SK-N-MC (cell line): ENCODE measurements around the gene ZBTB17.

ENCODE experiments used
- DNase-seq: peaks from one replicate; pipeline ENCODE4 v3.0.0-alpha.2; 2011; ENCODE audit warnings: low read depth, low spot score
- H3K27ac ChIP-seq: fragments of 200-600 bp; sonication (generic); 2 replicates; pipeline ENCODE4 v1.5.1; 2016; ENCODE audit warnings: mixed run types
- H3K36me3 ChIP-seq: fragments of 200-600 bp; sonication (generic); 2 replicates; pipeline ENCODE4 v1.6.1; 2017; ENCODE audit warnings: antibody characterized with exemption, low read length, mixed read lengths; ENCODE audit not compliant: insufficient read depth
- H3K4me3 ChIP-seq: fragments of 200-600 bp; sonication (generic); 2 replicates; pipeline ENCODE4 v1.5.1; 2016
- H3K9ac ChIP-seq: fragments of 200-600 bp; sonication (generic); 2 replicates; pipeline ENCODE4 v1.8.0; 2017; ENCODE audit warnings: mixed run types, mixed read lengths; ENCODE audit not compliant: insufficient read length
- H3K9me3 ChIP-seq: fragments of 200-600 bp; sonication (generic); 2 replicates; pipeline ENCODE4 v1.6.1; 2017; ENCODE audit warnings: low read depth, mild to moderate bottlenecking, antibody characterized with exemption, low read length, moderate library complexity, mixed read lengths
- EZH2 ChIP-seq: fragments of 200-600 bp; sonication (generic); IDR thresholded peaks from one replicate; pipeline ENCODE4 v1.6.1; 2017; ENCODE audit warnings: antibody characterized with exemption
- FOXP2 ChIP-seq: optimal IDR thresholded peaks from 2 replicates; pipeline ENCODE3; 2011; ENCODE audit warnings: mild to moderate bottlenecking, moderate library complexity; ENCODE audit not compliant: insufficient read depth; ENCODE audit errors: extremely low read length, control extremely low read depth
- POLR2AphosphoS5 ChIP-seq: IDR thresholded peaks from 2 replicates; pipeline ENCODE4 v1.6.1; 2012; ENCODE audit warnings: mild to moderate bottlenecking, low read depth, low read length, borderline replicate concordance

Gene ZBTB17

GRCh38 chr1:15961492-15961891 lies 14.4 kb downstream of the ZBTB17 start:
- no peak overlapping the region for H3K9ac ChIP-seq
- no peaks in the 10 kb centered on the region for H3K9me3 ChIP-seq
- no peak for DNase-seq
- H3K36me3 ChIP-seq: no peaks in the 10 kb centered on the region
- H3K27ac ChIP-seq: no peak overlapping the region
- no peak overlapping the region for H3K4me3 ChIP-seq
- TF ChIP-seq FOXP2 (no peak), EZH2 (no peak), POLR2AphosphoS5 (no peak)

DNA sequence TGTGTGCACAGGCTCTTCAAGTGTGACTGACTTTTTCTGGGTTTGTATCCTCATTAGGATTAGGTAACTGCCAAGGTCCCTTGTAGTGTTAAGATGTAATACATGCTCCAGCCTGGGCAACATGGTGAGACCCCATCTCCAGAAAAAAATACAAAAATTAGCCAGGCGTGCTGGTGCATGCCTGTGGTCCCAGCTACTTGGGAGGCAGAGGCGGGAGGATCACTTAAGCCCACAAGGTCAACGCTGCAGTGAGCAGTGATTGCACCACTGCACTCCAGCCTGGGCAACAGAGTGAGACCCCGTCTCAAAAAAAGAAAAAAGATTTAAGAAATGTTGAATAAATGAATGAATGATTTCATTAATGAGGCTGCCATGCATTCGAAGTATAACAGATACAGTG lies 15.1 kb downstream of the ZBTB17 start:
- Histone ChIP-seq H3K9ac (no peak overlapping the region), H3K36me3 (no peaks in the 10 kb centered on the region), H3K4me3 (no peak overlapping the region), H3K27ac (no peak overlapping the region), H3K9me3 (no peaks in the 10 kb centered on the region)
- no peak for DNase-seq
- TF ChIP-seq POLR2AphosphoS5 (no peak), FOXP2 (no peak), EZH2 (no peak)

- no peak for DNase-seq
- Histone ChIP-seq H3K9me3 (no peaks in the 10 kb centered on the region), H3K9ac (peak overlapping the region; percentile 22), H3K36me3 (no peaks in the 10 kb centered on the region), H3K27ac (peak overlapping the region; percentile 70), H3K4me3 (peak overlapping the region; percentile 49)
- TF ChIP-seq EZH2: no peak
- no peak for TF ChIP-seq POLR2AphosphoS5
- no peak for TF ChIP-seq FOXP2
These were observed 16.0 kb downstream of the ZBTB17 start for GRCh38 chr1:15959827-15960446.

DNA sequence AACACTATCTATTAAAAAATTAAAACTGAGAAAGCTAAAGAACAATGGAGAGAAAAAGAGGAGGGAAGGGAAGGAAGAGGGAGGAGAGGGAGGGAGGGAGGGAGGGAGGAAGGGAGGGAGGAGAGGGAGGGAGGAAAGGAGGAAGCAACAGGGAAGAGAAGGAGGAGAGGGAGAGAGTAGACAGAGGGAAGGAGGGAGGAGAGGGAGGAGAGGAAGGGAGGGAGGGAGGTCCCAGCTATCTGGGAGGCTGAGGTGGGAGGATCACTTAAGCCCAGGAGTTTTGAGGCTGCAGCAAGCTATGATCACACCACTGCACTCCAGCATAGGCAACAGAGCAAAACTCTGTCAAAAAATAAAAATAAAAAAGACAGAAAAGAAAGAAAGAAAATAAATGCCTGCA lies 16.5 kb downstream of the ZBTB17 start:
- no peaks in the 10 kb centered on the region for H3K36me3 ChIP-seq
- no peaks in the 10 kb centered on the region for H3K9me3 ChIP-seq
- no peak for DNase-seq
- H3K4me3 ChIP-seq: peak overlapping the region; percentile 49; the same call in 1 of the 2 replicates
- TF ChIP-seq POLR2AphosphoS5 (no peak), EZH2 (no peak), FOXP2 (no peak)
- peak overlapping the region; percentile 80 for H3K27ac ChIP-seq
- H3K9ac ChIP-seq: no peak overlapping the region

- no peak for TF ChIP-seq POLR2AphosphoS5
- TF ChIP-seq FOXP2: no peak
- no peak for TF ChIP-seq EZH2
- Histone ChIP-seq H3K9me3 (no peaks in the 10 kb centered on the region), H3K9ac (peak overlapping the region; percentile 13), H3K36me3 (no peaks in the 10 kb centered on the region), H3K27ac (peak overlapping the region; percentile 80), H3K4me3 (no peak overlapping the region)
- DNase-seq: no peak
These were observed 17.1 kb downstream of the ZBTB17 start for GRCh38 chr1:15958793-15959192.

GRCh38 chr1:15958111-15958510 lies 17.8 kb downstream of the ZBTB17 start:
- no peak overlapping the region for H3K27ac ChIP-seq
- TF ChIP-seq FOXP2 (no peak), POLR2AphosphoS5 (no peak), EZH2 (no peak)
- no peaks in the 10 kb centered on the region; the same call in 1 of the 2 replicates for H3K36me3 ChIP-seq
- no peak overlapping the region for H3K9ac ChIP-seq
- no peak for DNase-seq
- H3K9me3 ChIP-seq: no peaks in the 10 kb centered on the region
- no peak overlapping the region for H3K4me3 ChIP-seq

GRCh38 chr1:15957221-15958095 lies 18.4 kb downstream of the ZBTB17 start:
- Histone ChIP-seq H3K9ac (no peak overlapping the region), H3K27ac (no peak overlapping the region), H3K36me3 (no peaks in the 10 kb centered on the region; the same call in 1 of the 2 replicates), H3K9me3 (no peaks in the 10 kb centered on the region), H3K4me3 (no peak overlapping the region)
- DNase-seq: no peak
- no peak for TF ChIP-seq POLR2AphosphoS5
- no peak for TF ChIP-seq EZH2
- no peak for TF ChIP-seq FOXP2

- no peak for DNase-seq
- no peak for TF ChIP-seq EZH2
- no peak for TF ChIP-seq POLR2AphosphoS5
- TF ChIP-seq FOXP2: no peak
These were observed 19.8 kb downstream of the ZBTB17 start for GRCh38 chr1:15956150-15956549.

More at GRCh38 chr1:15956150-15956549, 19.8 kb downstream of the ZBTB17 start:
- H3K9ac ChIP-seq: no peak overlapping the region
- no peaks in the 10 kb centered on the region for H3K9me3 ChIP-seq
- no peaks in the 10 kb centered on the region; the same call in 1 of the 2 replicates for H3K36me3 ChIP-seq
- no peak overlapping the region for H3K4me3 ChIP-seq
- H3K27ac ChIP-seq: no peak overlapping the region
